Astrocyte of the hippocampus (primary cell): ENCODE results near the gene FCGR1A.
A peak's percentile ranks its signal among the peaks of the same experiment; 100 is the strongest.
"Not testable (repeated sequence)": the region's sequence is repeated elsewhere in the genome, so short reads cannot be mapped to it uniquely, and the experiment has no call there.

Experiments
- DNase-seq: peaks from one replicate; pipeline ENCODE4 v3.0.0; 2011; ENCODE audit warnings: low read depth, low spot score

FCGR1A gene

DNA sequence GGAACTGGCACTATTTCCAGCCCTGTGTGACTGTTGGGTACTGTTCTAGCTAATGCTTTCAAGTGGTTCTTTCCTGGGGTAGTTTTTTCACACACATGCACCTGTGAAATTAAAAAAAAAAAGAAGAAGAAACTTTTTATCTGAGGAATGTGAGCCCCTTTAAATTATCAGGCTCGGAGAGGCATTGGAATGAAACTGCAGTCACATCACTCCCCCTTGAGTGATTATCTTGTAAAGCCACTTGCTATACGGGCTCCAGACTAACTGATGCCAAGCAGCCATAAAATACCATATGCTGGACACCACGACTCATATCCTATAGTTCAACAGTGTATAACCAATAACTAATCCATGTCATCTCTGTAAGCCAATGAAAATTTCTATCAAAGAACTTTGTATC, 5.4 kb upstream of the FCGR1A start:
- not testable (repeated sequence) for DNase-seq

DNA sequence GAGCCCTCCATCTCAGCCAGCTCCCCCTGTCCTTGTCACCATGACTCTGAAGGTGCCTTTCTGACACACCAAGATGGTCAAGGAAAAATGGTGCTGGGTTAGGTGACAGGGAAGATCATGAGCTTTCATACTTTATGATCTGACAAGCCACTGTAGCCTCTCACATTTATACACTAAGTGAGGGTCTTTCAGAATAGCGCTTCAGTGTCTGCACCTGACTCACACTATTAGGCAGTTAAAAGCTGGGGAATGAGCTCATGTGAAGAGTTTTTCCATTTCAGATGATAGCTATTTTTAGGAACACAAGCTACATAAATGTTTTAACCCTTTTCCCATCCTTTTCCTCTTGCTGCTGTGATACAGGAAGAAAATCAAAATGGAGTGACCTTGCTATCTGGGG, 4.2 kb upstream of the FCGR1A start:
- DNase-seq = not testable (repeated sequence)

DNA sequence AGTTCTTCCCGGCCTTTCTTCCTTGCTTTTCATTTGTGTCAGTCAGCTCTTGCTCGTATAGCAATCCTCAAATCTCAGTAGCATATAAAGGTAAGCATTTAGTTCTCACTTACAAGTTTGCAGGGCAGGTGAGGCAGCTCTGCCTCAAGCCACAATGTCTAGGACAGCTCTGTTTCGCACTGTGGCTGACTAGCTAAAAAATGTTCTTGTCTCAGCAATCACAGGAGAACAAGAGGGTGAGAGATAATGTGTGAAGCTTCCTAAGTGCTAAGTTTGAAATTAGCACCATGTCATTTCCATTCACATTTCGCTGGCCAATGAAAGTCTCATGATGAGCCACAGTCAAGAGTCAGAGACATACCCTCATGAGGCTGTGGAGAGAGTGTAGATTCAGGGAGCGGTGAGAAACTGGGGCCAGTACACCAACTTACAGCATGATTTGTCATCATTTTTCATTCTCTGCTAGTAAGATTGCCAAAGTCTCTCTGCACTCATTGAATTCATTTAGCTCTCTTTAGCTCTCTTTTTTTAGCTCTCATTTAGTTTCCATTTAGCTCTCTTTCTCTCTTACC, 995 bp upstream of the FCGR1A start:
- not testable (repeated sequence) for DNase-seq

DNA sequence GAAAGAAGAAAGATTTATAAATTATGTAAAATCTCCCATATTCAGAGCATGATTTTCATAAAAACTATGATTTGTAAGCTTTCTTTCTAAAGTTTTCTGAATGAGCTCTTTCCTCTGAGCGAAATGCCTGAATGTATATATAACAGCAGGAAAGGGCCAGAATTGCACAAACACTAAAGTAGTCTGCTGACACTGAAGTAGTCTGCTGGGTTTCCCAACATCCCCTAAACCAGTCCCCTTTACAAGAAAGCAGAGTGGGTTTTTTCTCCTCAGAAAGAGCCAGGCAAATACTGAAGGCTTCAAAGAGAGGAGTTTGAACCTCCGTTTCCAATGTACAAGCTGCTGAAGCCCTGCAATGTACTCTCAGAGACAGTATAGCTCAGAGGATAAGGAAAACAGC, 795 bp downstream of the FCGR1A start:
- DNase-seq = not testable (repeated sequence)

DNA sequence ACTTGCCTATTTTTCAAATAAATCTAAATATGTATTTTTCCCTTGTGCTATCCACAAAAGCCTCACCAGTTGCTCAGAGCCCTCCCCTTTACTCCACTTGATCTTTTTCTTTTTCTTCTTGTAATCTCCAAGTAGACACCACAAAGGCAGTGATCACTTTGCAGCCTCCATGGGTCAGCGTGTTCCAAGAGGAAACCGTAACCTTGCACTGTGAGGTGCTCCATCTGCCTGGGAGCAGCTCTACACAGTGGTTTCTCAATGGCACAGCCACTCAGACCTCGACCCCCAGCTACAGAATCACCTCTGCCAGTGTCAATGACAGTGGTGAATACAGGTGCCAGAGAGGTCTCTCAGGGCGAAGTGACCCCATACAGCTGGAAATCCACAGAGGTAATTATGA, 1.4 kb downstream of the FCGR1A start:
- not testable (repeated sequence) for DNase-seq

DNA sequence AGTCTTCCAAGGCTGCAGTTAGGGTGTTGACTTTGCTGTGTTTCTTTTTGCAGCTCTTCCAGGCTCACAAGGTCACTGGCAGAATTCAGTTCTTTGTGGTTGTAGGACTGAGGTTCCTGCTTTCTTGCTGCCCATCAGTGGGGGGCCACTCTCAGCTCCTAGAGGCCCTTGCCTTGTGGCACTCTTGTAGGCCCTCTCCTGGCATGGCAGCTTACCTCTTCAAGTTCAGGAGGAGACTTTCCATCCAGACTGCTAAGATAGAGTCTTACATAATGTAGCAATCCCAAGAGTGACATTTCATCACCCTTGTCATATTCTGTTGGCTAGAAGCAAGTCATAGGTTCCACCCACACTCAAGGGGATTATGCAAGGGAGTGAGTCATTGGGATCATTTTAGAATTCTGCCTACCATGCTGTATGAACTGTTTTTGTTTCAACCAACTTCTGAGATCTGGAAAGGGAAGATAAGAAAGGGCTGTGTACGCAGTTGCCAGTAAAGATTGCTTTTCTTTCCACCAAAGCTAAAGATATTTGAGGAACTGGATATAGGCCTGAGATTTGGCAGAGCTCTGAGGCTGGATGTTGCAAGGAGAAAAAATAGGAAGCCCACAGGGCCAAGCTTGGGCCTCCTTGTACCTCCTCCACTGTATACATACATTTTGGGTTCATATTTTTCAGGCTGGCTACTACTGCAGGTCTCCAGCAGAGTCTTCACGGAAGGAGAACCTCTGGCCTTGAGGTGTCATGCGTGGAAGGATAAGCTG, 5.4 kb downstream of the FCGR1A start:
- not testable (repeated sequence) for DNase-seq

DNA sequence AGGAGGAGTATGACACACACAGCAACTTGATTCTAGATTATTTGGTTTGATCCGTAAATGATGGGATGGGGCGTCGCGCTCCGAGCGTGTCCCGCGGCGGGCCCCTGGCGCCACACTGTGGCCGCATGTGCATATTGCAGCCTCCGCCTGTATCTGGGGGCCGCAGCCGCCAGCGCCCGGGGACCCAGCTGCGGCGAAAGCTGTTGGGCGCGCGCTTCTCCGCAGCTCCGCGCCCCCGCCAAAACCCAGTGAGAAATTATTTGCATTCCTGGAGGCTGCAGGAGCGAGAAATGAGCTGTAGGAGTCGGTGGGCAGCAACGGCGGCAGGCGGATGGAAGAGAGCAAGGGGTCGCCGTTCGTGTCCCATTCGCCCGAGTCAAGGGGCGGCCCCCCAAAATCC, 10.0 kb downstream of the FCGR1A start:
- peak; percentile 72 for DNase-seq

DNA sequence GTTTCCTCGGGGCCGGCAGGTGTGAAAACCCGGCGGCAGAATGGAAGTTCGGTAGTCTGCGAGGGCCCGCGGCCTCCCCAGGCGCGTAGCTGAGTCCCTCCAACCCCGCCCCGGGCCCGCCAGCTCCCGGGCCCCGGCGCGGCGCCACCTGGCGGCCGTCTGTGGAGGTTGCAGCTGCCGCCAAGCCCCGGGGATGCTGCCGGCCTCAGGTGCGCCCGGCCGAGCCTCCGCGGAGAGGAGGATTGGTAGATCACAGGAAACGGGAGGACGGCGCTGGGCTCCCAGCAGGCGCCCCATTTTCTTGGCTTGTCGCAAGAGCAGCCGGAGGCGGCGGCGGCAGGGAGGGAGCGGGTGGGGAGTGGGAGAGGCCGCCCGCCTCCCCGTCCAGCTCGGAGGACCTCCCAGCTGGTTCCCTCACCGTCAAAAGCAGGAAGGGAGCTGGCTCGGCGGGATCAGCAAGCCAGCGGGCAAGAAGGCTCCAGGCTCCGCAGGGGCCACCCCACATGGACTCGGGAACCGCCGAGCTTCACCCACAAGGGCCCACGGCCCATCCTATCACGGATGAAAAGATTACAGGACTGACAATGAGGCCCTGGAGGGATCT, 10.5 kb downstream of the FCGR1A start:
- peak; percentile 78 for DNase-seq

DNA sequence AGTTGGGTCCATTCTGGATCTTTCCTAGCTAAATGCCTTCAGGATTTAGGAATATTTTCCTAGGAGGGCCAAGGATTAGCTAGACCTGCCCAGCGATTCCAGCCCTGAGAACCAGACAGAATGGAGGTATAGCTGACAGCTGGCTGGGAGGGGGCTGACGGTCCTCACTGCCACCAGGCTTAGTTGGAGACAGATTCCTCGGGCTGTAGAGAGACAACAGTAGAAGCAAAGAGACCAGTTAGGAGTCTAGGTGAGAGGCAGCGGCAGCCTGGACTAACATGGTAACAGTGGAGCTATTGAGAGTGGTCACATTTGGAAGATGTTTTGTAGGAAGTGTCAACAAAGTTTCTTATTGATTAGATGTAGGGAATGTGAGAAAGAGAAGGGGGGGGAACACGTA, 11.4 kb downstream of the FCGR1A start:
- DNase-seq = not testable (repeated sequence)

DNA sequence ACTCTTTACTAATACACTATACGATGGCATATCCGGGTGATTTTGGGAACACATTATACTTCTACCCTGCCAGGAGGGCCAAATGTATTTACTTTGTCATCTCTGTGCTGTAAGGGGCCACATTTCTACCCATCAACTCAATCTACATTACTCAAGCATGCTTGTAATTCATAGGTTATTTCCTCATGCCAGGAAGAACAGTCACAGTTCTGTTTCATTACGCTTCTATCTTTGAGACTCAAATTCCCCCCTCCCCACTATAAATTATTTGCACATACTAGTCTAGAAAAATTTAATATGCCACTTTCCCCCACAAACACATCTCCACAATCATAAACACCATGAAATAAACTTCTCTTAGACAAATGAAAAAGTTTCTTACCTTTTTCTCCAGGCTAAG, 19.1 kb downstream of the FCGR1A start:
- not testable (repeated sequence) for DNase-seq

DNA sequence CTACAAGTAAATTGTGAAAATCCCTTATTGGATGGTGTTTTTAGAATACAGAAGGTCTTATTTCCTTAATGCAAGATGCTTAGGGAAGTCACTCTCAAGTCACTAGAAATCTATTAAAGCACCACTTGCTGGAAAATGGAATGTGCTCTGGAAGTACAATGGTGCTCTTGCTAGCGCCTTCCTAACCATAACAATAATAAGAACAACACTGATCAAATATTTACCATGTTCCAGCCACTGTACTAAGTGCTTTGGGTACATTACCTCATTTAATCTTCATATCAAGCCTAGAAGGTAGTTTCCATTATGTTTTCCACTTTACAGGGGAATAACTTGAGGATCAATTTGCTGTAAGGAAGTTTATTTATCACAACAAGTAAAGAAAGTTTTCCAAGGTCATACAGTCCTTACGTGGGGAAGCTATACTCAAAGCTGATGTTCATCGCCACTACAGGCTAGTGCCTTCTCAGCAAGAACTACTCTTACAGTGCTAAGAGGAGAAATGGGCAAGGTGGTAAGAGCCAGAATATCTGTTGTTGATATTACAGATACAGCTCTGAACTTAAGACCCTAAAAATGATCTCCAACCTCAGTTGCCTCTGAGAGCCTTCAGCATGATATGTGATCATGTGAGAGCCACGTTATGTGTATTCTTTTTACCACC, 22.1 kb downstream of the FCGR1A start:
- not testable (repeated sequence) for DNase-seq

DNA sequence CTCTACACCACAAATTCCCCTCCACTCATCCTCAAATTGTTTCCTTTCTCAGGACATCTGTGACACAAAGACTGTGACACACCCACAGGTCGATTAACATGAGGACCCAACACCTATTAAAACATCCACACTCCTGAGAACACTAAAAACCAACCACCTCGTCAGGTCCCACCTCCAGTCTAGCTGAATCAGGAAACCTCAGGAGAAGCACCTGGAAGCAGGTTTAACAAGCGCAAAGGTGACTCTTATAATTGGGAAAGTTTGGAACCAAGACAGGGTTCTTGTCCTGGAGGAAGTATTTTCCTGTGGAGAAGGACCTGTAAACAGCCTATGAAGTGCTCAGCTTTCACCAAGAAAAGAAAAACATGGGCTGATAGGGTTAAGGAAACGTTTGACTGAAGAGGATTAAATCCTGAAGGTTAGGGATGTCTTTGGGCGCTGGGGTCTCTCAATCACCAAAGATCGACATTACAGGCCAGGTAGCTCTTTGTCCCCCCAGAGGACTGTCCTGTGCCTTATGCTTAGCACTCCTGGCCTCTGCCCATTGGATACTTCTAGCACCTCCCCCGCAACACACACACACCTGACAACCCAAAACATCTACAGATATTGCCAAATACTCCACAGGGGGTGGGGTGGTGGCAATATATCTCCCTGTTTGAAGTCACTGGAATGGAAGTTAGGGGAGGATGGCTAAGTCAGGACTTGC, 28.4 kb downstream of the FCGR1A start:
- DNase-seq = not testable (repeated sequence)

DNA sequence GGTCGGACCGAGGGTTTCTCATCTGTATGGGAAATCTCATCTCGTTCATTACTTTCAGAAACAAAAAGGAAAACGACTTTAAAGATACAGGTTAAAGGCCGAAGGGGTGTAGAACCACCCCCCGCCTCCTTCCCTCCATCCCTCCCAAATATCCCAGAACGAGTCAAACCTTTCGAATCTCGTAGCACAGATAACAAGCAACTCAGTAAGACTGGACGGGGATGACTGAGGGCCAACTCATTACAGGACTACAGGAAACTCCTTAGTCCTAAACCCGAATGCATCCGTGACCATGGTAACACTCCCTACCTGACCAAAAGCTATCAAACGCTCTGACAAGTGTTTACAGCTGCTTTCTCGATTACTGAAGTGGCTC, 29.0 kb downstream of the FCGR1A start:
- DNase-seq = peak; percentile 1

DNA sequence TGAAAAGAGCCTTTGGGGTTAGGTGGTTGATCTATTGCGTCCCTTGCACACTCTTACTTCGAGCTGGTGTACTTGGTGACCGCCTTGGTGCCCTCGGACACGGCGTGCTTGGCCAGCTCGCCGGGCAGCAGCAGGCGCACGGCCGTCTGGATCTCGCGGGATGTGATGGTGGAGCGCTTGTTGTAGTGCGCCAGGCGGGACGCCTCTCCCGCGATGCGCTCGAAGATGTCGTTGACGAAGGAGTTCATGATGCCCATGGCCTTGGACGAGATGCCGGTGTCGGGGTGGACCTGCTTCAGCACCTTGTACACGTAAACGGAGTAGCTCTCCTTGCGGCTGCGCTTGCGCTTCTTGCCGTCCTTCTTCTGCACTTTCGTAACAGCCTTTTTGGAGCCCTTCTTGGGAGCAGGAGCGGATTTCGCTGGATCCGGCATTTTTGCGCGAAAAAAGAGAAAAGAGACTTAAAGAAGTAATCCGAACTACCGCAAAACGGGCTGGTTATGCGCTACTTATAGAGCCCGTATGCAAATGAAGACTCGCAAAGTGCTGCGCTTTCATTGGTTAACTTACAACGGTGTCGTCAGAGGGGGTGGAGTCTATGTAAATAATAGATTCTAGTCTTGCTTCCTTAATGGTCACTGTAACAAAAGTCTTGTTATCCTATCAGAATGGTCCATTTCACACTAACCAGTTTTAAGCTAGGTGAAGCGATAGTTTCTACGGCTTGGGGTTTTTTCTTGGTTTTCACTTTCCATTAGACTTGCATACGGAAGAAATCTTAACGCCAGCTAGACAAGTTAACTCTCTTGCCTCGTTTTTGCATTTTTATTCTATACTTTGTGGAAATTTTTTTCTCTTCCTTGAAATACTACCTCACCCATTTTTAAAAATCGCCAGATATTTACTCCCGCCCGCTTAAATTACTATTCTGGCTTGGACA, 29.7 kb downstream of the FCGR1A start:
- DNase-seq = peak; percentile 89

DNA sequence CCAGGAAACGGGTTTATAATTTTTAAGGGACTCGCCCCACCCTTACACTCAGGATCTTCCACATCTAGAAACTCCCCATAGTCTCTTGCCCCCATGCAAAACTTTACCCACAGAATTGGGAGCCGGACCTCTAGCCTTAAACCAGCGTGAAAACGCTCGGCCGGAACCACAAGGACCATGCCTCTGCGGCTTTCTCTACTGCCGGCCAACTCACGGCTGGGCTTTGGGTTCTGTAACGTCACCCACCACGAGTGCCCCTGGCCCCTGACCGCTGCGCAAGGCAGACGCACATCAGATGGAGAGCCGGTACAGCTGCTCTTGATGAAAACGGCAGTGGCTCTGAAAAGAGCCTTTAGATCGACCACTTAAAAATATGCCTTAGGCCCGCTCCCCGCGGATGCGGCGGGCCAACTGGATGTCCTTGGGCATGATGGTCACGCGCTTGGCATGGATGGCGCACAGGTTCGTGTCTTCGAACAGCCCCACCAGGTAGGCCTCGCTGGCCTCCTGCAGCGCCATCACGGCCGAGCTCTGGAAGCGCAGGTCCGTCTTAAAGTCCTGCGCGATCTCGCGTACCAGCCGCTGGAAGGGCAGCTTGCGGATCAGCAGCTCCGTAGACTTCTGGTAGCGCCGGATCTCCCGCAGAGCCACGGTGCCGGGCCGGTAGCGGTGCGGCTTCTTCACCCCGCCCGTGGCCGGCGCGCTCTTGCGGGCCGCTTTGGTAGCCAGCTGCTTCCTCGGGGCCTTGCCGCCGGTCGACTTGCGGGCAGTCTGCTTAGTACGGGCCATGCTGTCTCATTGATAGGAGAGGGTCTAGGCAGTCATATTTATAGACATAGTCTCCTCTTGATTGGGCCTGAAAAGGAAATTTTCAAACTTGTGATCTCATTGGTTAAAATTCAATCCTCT, 30.7 kb downstream of the FCGR1A start:
- peak; percentile 58 for DNase-seq

DNA sequence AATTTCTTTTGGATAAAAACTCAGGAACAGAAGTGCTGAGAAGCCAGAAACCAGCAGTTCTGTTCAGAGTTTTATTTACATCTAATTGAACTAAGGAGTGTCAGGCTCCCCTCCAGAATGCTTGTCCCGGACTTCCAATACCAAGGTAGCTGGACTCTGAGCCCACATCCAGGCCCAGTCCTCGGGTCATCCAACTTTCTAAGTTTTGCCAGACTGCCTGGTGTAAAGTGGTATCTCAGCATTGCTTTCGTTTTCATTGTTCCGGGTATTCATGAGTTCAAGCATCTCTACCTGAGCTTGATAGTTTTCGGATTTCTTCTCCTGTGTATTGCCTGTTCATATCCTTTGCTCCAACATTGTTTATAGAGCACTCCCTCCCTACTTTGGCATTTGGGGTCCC, 37.9 kb downstream of the FCGR1A start:
- not testable (repeated sequence) for DNase-seq

DNA sequence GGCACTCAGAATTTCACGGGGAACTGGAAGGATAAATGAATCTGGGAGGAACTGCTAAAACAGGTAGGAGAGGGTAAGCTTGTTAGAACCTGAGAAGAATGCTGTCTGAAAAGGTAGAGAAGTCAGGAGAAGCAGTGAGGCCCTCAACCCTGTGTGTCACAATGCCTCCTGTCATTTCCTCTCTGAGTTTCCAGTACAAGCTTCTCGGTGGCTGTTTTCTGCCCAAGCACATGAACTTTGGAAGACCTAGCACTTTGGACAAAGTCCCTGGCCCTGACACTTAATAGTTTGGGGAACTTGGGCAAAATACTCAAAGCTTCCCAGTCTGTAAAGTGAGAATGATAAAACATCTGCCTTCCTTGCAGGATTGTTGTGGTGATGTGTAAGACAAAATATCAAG, 44.1 kb downstream of the FCGR1A start:
- not testable (repeated sequence) for DNase-seq

DNA sequence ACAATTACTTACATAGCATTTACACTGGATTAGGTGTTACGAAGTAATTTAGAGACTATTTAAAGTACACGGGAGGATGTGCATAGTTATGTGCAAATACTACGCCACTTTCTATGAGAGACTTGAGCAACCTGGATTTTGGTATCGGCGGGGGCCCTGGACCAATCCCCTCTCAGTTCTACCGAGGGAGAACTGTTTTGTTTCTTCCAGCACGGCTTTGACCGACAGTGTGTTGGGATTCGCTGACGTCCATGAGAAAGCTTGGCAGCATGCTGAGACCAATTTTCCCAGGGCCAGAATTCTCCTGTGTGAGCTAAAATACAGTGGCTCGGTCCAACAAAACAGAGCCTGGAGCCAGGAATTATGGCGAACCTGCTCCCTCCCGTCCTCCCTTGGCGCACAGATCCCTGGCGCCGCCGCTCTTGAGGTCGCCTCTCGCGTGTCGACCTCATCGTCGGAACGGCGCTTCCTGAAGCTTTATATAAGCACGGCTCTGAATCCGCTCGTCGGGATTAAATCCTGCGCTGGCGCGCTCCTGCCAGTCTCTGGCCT, 49.3 kb downstream of the FCGR1A start:
- DNase-seq = not testable (repeated sequence)
